Smooth muscle cell (in vitro differentiated cells): ENCODE data around the gene MYOZ1. TPM values are rescaled to one million over a fixed set of nuclear protein-coding genes. Genes with fewer than 3 reads are reported as not detected.

Experiments
- DNase-seq: peaks from one replicate; lab custom pipeline; 2025; ENCODE audit not compliant: unreplicated experiment; lab: John Stamatoyannopoulos, UW
- H2AFZ ChIP-seq: fragments of 200-600 bp; sonication (generic); 2 replicates; pipeline ENCODE4 v1.6.0; 2016; ENCODE audit warnings: antibody characterized with exemption, low read depth, mild to moderate bottlenecking
- H3F3A ChIP-seq: fragments of 200-600 bp; sonication (generic); 2 replicates; pipeline ENCODE4 v1.6.0; 2017; ENCODE audit warnings: antibody characterized with exemption, low read depth
- H3K27ac ChIP-seq: fragments of 200-600 bp; sonication (generic); 2 replicates; pipeline ENCODE4 v1.5.1; 2016; ENCODE audit warnings: low read depth, mild to moderate bottlenecking
- H3K27me3 ChIP-seq: fragments of 200-600 bp; sonication (generic); 2 replicates; pipeline ENCODE4 v1.6.1; 2016; ENCODE audit warnings: low read depth, mild to moderate bottlenecking
- H3K36me3 ChIP-seq: fragments of 200-600 bp; sonication (generic); 2 replicates; pipeline ENCODE4 v1.5.1; 2016; ENCODE audit warnings: low read depth
- H3K4me1 ChIP-seq: fragments of 200-600 bp; sonication (generic); 2 replicates; pipeline ENCODE4 v1.5.1; 2016; ENCODE audit warnings: low read depth
- H3K4me2 ChIP-seq: fragments of 200-600 bp; sonication (generic); 2 replicates; pipeline ENCODE4 v1.6.0; 2016; ENCODE audit warnings: mild to moderate bottlenecking
- H3K4me3 ChIP-seq: fragments of 200-600 bp; sonication (generic); 2 replicates; pipeline ENCODE4 v1.5.1; 2016; ENCODE audit warnings: mild to moderate bottlenecking
- H3K79me2 ChIP-seq: fragments of 200-600 bp; sonication (generic); 2 replicates; pipeline ENCODE4 v1.6.0; 2016; ENCODE audit warnings: low read depth, mild to moderate bottlenecking
- H3K9ac ChIP-seq: fragments of 200-600 bp; sonication (generic); 2 replicates; pipeline ENCODE4 v1.6.0; 2016; ENCODE audit warnings: low read depth
- H3K9me3 ChIP-seq: fragments of 200-600 bp; sonication (generic); replicated peaks from 2 replicates; pipeline ENCODE4 v1.5.1; 2016; ENCODE audit warnings: low read depth
- H4K20me1 ChIP-seq: fragments of 200-600 bp; sonication (generic); 2 replicates; pipeline ENCODE4 v1.6.0; 2016; ENCODE audit warnings: low read depth
- WGBS: methylation state at CpG from one replicate; pipeline ENCODE4 v1.1.7; 2016; ENCODE audit warnings: low lambda C conversion rate; 5-methylcytosine and 5-hydroxymethylcytosine counted together
- polyA plus RNA-seq: library from polyadenylated mRNA; unstranded; fragments of >200 nt; fragmentation: Nextera tagmentation; extraction: Ambion mirVana; gene quantifications from 2 replicates; pipeline ENCODE4 v1.2.1, GENCODE V29; 2016
- total RNA-seq: library from RNA; depleted of rRNA; stranded (reverse); fragments of >200 nt; gene quantifications from 2 replicates; pipeline ENCODE4 v1.2.3, GENCODE V29; 2014
- TF ChIP-seq, protein P1 (sequence below): fragments of 200-600 bp; sonication (generic); IDR thresholded peaks from 2 replicates; pipeline ENCODE4 v1.5.1; 2017; ENCODE audit warnings: borderline replicate concordance, mild to moderate bottlenecking, antibody characterized with exemption; ENCODE audit not compliant: insufficient read depth, poor library complexity, severe bottlenecking

Gene MYOZ1
- total and polyA plus RNA-seq, 2 experiments from 2014 or later: 1.7 to 2.4 TPM

DNA sequence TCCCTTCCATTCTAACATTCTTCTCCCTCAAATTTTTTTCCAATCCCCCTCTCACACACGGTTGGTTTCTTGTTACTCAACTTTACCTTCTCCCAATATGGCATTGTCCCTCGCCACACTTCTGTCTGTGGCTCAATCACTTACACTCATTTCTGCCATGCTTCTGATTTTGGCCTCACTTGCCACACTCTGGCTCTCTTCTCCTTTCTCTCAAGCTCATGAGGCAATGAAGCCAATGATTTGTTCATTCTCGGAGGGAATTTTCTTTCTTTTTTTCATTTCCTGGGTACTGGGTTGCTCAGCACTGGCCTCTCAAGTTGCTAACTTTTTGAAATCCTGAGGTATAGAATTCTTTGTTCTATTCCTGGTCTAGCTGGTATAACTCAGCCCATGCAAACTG lies 4.0 kb upstream of the MYOZ1 start:
- Histone ChIP-seq H3K4me3 (no peak overlapping the region), H2AFZ (no peak overlapping the region), H3K27me3 (no peaks in the 10 kb centered on the region), H3F3A (peaks cover 7% of the 10 kb centered on the region), H3K36me3 (no peaks in the 10 kb centered on the region), H3K4me2 (no peak overlapping the region), H3K9me3 (no peaks in the 10 kb centered on the region), H4K20me1 (no peaks in the 10 kb centered on the region), H3K27ac (no peak overlapping the region), H3K79me2 (no peaks in the 10 kb centered on the region), H3K9ac (no peak overlapping the region), H3K4me1 (no peaks in the 10 kb centered on the region)
- no peak for DNase-seq
- WGBS: 85% methylated on average over 3 of the region's 3 CpGs
- TF ChIP-seq, protein P1, sequence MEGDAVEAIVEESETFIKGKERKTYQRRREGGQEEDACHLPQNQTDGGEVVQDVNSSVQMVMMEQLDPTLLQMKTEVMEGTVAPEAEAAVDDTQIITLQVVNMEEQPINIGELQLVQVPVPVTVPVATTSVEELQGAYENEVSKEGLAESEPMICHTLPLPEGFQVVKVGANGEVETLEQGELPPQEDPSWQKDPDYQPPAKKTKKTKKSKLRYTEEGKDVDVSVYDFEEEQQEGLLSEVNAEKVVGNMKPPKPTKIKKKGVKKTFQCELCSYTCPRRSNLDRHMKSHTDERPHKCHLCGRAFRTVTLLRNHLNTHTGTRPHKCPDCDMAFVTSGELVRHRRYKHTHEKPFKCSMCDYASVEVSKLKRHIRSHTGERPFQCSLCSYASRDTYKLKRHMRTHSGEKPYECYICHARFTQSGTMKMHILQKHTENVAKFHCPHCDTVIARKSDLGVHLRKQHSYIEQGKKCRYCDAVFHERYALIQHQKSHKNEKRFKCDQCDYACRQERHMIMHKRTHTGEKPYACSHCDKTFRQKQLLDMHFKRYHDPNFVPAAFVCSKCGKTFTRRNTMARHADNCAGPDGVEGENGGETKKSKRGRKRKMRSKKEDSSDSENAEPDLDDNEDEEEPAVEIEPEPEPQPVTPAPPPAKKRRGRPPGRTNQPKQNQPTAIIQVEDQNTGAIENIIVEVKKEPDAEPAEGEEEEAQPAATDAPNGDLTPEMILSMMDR: no peak

DNA sequence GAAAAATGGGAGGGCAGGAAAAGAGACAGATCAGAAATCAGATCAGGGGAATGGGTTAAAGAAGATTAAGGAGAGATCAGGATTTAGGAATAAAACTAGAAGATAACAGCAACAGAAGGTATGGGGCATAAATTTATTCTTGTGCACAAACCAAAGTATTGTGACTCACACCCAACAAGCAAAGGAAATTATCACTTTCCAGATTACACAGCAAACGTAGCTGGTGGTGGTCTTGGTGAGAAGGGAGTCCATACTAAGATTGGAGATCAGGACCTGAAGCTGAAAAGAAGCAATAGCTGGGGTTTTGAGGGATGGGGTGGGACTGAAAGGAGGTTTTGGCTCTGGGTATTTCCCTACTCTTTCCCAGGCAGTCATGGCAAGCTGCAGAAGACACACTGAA lies 3.5 kb upstream of the MYOZ1 start:
- H3K27ac ChIP-seq: no peak overlapping the region
- no peaks in the 10 kb centered on the region for H3K9me3 ChIP-seq
- peaks cover 2% of the 10 kb centered on the region for H3F3A ChIP-seq
- H2AFZ ChIP-seq: no peak overlapping the region
- H3K4me1 ChIP-seq: no peaks in the 10 kb centered on the region
- H3K36me3 ChIP-seq: no peaks in the 10 kb centered on the region
- H3K79me2 ChIP-seq: no peaks in the 10 kb centered on the region
- 41% methylated on average over 1 of the region's 1 CpG for WGBS
- TF ChIP-seq, protein P1: no peak
- no peaks in the 10 kb centered on the region for H3K27me3 ChIP-seq
- H3K9ac ChIP-seq: no peak overlapping the region
- no peak for DNase-seq
- H3K4me2 ChIP-seq: no peak overlapping the region
- H3K4me3 ChIP-seq: no peak overlapping the region
- no peaks in the 10 kb centered on the region for H4K20me1 ChIP-seq

DNA sequence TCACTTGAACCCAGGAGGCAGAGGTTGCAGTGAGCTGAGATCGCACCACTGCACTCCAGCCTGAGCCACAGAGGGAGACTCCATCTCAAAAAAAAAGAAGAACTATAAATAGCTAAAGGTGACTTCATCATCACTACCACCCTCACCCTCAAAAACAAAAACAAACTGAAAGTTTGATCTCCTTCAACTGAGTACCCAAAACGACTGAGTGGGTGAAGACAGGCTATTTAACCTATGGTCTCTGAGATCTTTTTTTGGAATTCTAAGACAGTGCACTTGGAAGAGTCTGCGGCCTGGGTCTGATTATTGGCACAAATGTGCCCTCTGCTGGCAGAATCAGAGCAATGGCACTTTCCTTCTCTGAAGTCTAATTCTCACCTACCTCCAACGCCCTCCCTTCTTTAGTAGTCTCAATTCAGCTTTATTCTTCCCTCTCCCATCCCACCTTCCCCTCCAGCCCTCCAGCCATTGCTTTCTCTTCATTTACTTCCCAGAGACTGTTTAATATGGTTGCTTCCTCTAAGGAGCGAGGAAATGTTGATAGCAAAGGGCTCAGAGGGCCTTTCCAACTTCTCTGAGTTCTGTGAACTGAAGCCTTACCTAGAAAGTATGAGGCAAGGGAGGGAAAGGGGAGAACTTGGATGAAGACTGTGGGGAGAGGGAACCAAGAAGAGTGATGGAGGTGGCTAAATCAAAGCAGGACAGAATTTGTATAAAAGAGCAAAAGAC lies 2.9 kb upstream of the MYOZ1 start:
- WGBS: 33% methylated on average over 5 of the region's 5 CpGs
- TF ChIP-seq, protein P1: peak; percentile 80

DNA sequence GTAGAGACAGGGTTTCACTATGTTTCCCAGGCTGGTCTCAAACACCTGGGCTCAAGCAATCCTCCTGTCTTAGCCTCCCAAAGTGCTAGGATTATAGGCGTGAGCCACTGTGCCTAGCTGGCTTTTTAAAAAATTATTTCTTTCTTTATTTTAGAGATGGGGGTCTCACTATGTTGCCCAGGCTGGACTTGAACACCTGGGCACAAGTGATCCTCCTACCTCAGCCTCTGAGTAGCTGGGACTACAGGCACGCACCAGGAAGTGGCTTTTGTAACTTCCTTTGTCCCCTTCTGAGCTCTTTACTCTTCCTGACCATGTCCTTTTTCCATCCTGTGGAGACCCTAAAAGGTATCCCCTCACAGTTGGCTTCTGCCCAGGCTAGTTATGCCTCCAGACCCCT lies 2.1 kb upstream of the MYOZ1 start:
- no peak overlapping the region for H3K27ac ChIP-seq
- H3K4me1 ChIP-seq: no peaks in the 10 kb centered on the region
- no peaks in the 10 kb centered on the region for H3K27me3 ChIP-seq
- no peak overlapping the region for H2AFZ ChIP-seq
- no peak for DNase-seq
- no peak overlapping the region for H3K4me2 ChIP-seq
- H3K9ac ChIP-seq: no peak overlapping the region
- no peaks in the 10 kb centered on the region for H3F3A ChIP-seq
- no peaks in the 10 kb centered on the region for H3K36me3 ChIP-seq
- H3K4me3 ChIP-seq: no peak overlapping the region
- H4K20me1 ChIP-seq: no peaks in the 10 kb centered on the region
- no peaks in the 10 kb centered on the region for H3K79me2 ChIP-seq
- no peaks in the 10 kb centered on the region for H3K9me3 ChIP-seq
- WGBS: 91% methylated on average over 2 of the region's 2 CpGs
- TF ChIP-seq, protein P1: no peak

More for the DNA sequence above, 2.9 kb upstream of the MYOZ1 start:
- no peak overlapping the region for H3K9ac ChIP-seq
- no peaks in the 10 kb centered on the region for H3K9me3 ChIP-seq
- H4K20me1 ChIP-seq: no peaks in the 10 kb centered on the region
- no peaks in the 10 kb centered on the region for H3F3A ChIP-seq
- no peak overlapping the region for H3K27ac ChIP-seq
- no peak overlapping the region for H3K4me2 ChIP-seq
- H3K36me3 ChIP-seq: no peaks in the 10 kb centered on the region
- H3K79me2 ChIP-seq: no peaks in the 10 kb centered on the region
- DNase-seq: no peak
- H3K4me3 ChIP-seq: no peak overlapping the region
- no peaks in the 10 kb centered on the region for H3K27me3 ChIP-seq
- no peak overlapping the region for H2AFZ ChIP-seq
- H3K4me1 ChIP-seq: no peaks in the 10 kb centered on the region
